GM12873 (cell line): ENCODE data around the gene OR5H2.

ENCODE experiments used
- TF ChIP-seq, protein P1 (sequence below): IDR thresholded peaks from 2 replicates; pipeline ENCODE4 v1.5.1; 2012; ENCODE audit warnings: low read depth, mild to moderate bottlenecking, moderate library complexity, low read length, control low read depth; ENCODE audit not compliant: insufficient read depth; ENCODE audit errors: missing control alignments

Gene OR5H2

DNA sequence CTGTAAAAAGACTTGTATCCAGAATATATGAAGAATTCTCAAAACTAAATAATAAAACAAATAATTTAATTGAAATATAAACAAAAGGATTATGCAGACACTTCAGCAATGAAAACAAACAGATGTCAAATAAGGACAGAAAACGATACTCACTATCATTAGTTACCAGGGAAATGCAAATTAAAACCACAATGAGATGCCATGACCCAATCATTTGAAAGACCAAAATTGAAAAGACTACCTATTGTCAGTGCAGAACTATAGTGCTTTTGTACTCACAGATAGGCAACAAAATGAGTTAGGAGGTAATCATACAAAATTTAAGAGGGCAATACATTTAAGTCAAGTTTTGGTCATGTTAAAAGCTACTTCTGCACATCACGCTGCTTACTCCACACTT is 39.8 kb downstream of the OR5H2 start:
- TF ChIP-seq, protein P1, sequence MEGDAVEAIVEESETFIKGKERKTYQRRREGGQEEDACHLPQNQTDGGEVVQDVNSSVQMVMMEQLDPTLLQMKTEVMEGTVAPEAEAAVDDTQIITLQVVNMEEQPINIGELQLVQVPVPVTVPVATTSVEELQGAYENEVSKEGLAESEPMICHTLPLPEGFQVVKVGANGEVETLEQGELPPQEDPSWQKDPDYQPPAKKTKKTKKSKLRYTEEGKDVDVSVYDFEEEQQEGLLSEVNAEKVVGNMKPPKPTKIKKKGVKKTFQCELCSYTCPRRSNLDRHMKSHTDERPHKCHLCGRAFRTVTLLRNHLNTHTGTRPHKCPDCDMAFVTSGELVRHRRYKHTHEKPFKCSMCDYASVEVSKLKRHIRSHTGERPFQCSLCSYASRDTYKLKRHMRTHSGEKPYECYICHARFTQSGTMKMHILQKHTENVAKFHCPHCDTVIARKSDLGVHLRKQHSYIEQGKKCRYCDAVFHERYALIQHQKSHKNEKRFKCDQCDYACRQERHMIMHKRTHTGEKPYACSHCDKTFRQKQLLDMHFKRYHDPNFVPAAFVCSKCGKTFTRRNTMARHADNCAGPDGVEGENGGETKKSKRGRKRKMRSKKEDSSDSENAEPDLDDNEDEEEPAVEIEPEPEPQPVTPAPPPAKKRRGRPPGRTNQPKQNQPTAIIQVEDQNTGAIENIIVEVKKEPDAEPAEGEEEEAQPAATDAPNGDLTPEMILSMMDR: no peak

DNA sequence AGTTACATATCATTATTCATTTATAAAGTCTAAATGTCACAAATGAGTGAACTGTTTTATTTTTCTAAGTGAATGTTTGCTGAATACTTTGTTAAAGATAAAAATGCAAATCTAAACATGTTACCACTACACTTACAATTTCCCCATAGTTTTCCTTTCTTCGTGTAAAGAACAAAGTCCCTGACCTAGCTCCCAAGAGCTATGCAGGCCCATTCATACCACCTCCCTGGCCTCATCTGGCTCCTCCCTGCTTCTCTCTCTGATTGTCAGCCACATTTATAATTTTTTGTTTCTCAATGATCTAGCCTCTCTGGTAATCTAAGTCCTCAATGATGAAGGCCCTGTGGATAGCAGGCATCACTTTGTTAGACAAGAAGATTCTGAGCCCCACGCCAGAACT is 40.4 kb downstream of the OR5H2 start:
- TF ChIP-seq, protein P1: no peak

DNA sequence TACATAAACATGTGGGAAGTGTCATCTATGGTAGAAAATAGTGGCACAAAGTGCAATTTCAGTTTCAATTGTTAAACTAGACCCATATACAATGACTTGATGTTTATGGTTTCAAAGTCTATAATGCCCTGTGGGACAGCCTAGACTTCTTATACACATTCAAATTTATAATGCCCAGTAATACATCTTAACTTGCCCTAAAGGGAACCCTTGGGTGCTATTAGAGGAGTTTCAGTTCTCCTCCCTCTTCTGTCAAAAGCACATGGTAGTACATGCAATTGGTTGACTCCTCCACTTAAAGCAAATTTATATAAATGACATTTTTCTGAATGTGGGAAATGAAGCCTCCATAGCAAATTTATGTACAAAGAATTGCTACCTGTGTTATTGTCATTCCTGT is 41.1 kb downstream of the OR5H2 start:
- TF ChIP-seq, protein P1: no peak

DNA sequence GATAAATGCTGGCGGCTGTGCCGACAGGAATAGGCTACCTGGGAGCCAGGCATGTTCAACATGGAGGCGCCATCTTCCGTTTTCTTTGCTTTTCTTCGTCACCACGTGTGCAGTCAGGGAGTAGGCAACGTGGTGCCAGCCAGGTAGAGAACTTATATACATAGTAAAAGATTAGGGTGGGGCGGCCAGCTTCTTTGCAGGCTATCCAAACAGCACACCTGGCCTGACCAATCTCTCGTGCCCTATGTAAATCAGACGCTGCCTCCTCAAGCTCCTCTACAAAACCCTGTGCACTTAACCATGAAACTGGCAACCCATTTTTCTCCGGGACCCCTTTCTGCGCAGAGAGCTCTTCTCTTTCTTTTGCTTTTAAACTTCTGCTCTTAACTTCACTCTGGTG is 42.8 kb downstream of the OR5H2 start:
- TF ChIP-seq, protein P1: no peak

DNA sequence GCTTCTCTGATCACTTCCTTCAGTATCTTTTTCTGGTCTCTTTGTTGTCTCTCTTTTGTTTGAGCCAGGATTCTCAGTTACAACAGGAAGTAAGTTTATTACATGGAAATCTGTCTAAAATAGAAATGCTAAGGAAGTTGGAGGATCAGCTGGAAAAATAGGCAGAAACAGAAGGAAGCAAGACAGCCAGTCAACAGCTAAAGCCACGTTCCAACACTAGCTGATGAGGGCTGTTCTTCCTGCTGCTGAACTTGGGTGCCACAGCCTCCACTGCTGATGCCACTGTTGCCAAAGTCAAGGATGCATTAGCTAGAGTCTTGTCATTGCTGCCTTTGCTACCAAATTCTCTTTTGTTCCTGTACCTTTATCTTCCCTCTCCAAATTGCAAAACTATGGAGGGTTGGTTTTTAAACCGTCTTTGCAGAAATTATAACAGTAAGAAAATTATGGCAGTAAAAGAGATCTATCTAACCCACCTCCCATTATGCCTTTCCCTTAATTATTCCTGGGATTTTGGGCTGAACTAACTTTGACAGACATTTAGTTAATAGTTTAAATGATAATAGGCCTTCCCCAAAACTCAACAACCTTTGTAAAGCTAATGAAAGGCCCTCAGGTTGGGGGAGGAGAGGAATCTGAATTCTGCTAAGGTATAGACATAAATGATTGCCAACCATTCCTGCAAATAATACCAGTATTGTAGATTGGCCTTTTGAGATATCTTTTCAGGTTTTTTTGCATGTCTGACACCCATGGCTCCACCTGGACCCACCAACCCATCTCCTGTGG is 44.0 kb downstream of the OR5H2 start:
- TF ChIP-seq, protein P1: no peak

DNA sequence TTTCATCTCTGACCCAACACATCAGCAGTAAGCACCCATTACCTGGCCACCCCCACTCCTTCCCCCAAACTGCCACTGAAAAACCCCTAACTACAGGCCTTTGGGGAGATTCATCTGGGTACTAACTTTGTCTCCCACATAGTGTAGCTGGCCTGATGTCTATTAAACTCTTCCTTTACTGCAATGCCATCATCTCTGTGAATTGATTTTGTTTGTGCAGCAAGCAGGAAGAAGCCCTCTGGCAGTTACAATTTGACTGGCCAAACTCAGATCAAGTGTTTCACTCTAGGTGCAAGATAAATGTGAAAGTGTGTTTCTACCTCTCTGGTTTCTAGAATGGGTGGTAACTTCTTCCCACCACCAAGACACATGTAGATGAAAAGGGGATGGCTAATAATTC is 44.6 kb downstream of the OR5H2 start:
- TF ChIP-seq, protein P1: no peak

DNA sequence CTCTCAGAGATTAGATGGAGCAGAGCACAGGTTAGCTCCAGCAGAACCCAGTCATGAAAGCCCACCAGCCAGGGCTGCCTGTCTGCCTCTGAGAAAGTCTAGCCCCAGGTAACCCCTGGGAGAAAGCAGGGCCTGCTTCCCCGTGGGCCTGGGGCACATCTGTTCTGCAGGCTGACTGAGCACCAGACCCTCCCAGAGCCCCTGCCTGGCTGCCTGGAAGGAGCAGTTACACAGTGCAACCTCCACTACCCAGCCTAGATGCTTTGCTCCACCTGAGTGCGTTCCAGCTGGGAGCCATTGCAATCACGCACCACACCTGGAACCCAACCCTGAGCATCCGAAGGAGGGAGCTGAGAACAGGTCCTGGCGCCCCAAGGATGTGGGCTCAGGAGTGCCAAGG is 46.6 kb downstream of the OR5H2 start:
- TF ChIP-seq, protein P1: no peak
